ENCODE data around the gene GSN. TPM values are rescaled to one million over a fixed set of nuclear protein-coding genes. Genes with fewer than 3 reads are reported as not detected.
A peak's percentile ranks its signal among the peaks of the same experiment; 100 is the strongest.

Gene GSN
- total and polyA plus RNA-seq, 9 of the 15 experiments (the other 6 are each of a cell fraction or from before 2014, with no cell fraction given) = 0.39 to 16.6 (median 8.2) TPM

- TF ChIP-seq MLLT1 (IDR thresholded peaks at IDR 0.05) (peak in 1 of 2 experiments; percentile 31; a peak in 1 of 4 replicates), ZNF655 (CRISPR knock-in tag; IDR thresholded peaks at IDR 0.05) (no peak), NONO (IDR thresholded peaks at IDR 0.05; ENCODE audit: low read depth in 2 of 2, low read length in 1 of 2) (0 out of 4 replicates have a peak, but pooled peaks of 1 of the 2 experiments have one; percentile 7), PHF8 (IDR thresholded peaks at IDR 0.05; ENCODE audit: borderline replicate concordance, low read length) (peak; percentile 36; the same call in 1 of the 2 replicates), ELF1 (tag; IDR thresholded peaks at IDR 0.05) (peak; percentile 71), EP400 (IDR thresholded peaks at IDR 0.05) (no peak; the same call in 1 of the 2 replicates), LARP7 (IDR thresholded peaks at IDR 0.05) (no peak), SOX6 (IDR thresholded peaks at IDR 0.05) (peak; percentile 100), ZEB2 (IDR thresholded peaks at IDR 0.05) (peak; percentile 76), ZNF384 (IDR thresholded peaks at IDR 0.05; ENCODE audit: low read depth, low read length) (peak; percentile 100), UBTF (IDR thresholded peaks at IDR 0.05; ENCODE audit: borderline replicate concordance in 1 of 2, low read depth in 2 of 2, low read length in 2 of 2) (peak in 1 of 2 experiments; percentile 39; a peak in 1 of 4 replicates), RUNX1 (IDR thresholded peaks at IDR 0.05; ENCODE audit: low read depth) (no peak), NEUROD1 (IDR thresholded peaks at IDR 0.05; ENCODE audit: borderline replicate concordance, low read depth, low read length, partially characterized antibody) (peak; percentile 94), KLF1 (tag; IDR thresholded peaks at IDR 0.05) (no peak), ATF3 (IDR thresholded peaks at IDR 0.05) (peak; percentile 100), ATF3 (CRISPR knock-in tag; conservative IDR thresholded peaks at IDR 0.05) (peak; percentile 99), ESRRA (IDR thresholded peaks at IDR 0.05; ENCODE audit: borderline replicate concordance, low read depth) (peak; percentile 50; the same call in 1 of the 2 replicates), TRIM24 (IDR thresholded peaks at IDR 0.05) (peak; percentile 56 to 73; a peak in 3 of 4 replicates), EGR1 (conservative IDR thresholded peaks at IDR 0.05) (peak; percentile 92), ZNF696 (CRISPR knock-in tag; conservative IDR thresholded peaks at IDR 0.05) (no peak), PYGO2 (tag; IDR thresholded peaks at IDR 0.05) (no peak), BRCA1 (IDR thresholded peaks at IDR 0.05) (no peak), BRCA1 (CRISPR knock-in tag; IDR thresholded peaks at IDR 0.05) (no peak)
Observed at GRCh38 chr9:121286973-121287741, 19.2 kb downstream of the GSN start (continued).

All from K562 (cell line).